ENCODE data around the gene CHMP1A.
"Not testable (repeated sequence)": the region's sequence is repeated elsewhere in the genome, so short reads cannot be mapped to it uniquely, and the experiment has no call there.

Gene CHMP1A

DNA sequence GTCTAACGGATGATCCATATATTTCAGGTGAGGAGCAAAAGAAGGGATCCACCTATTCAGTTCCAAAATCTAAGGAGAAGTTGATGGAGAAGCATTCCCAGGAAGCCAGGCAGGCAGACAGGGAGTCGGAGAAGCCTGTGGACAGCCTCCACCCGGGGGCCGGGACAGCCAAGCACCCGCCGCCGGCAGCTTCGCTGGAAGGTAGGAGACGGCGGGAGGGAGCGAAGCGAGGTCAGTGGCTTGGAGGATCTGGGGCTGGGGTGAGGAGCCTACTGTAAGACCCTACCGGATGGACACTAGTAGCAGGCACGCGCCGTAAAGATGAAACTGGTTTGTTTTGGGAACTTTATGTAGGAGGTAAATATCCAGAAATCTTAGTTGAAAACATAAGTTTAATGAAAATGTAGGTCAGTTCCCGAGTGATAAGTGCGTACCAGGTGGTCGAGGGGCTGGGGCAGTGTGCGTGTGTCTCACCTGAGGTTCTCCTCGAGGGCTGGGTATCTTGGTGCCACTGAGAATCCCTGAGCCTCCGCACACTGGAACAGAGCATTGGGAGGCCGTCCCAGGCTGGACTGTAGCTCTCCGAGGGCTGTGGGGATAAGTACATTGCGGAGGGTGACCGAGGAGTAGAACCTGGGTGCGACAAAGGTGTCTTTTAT lies 842 bp upstream of the CHMP1A start:
- peak; percentile 50 for DNase-seq (ENCODE audit: low read depth)

DNA sequence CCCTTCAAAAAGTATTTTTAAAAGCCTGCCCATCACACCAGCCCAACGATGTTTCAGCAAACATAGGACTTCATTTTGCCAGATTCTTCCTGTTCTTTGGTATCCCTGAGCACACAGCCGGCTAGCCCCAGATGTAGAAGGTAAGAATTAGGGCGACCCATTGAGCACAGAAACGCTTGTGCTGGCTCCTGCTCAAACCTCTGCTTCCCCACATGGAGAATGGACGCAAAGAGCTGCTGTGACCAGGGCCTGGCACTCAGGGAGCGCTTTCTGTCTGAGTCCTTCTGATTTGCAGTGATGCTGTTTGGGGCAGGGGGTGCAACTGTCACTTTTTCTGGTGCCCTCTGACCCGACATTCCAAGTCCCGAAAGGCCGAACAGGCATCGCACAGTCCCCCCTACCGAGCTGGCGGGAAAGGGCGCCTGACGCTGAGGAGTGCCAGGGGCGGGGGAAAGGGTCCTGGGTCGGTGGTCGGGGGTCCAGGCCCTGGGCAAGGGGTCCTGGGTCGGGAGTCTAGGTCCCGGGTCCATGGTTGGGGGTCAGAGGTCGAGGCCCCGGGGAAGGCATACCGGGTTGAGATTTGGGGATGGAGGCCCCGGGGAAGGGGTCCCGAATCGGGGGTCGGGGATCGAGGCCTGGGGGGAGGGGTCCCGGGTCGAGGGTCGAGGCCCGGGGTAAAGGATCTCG lies 930 bp downstream of the CHMP1A start:
- no peak for DNase-seq (ENCODE audit: low read depth)

DNA sequence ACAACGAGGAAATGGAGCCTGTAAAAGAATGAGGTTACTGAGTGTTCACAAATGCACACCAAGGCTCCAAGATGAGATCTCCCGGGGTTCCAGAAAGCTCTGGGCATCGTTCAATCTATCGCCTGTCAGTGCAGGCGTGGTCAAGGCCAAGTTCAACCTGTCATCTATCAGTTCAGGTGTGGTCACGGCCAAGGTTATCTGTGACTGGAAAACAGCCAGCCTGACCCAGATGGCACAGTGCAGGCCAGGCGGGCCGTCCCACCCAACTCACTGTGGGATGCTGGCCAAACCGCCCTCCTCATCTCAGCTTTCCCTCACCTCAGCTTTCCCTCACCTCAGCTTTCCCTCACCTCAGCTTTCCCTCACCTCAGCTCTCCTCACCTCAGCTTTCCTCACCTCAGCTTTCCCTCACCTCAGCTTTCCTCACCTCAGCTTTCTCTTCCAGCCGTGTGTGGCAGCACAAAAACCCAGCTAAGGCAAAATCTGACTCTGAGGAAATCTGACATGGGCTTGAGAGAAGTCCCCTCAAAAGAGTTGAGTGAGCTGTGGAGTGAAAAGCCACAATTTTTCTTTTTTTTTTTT lies 2.4 kb downstream of the CHMP1A start:
- DNase-seq (ENCODE audit: low read depth): no peak

DNA sequence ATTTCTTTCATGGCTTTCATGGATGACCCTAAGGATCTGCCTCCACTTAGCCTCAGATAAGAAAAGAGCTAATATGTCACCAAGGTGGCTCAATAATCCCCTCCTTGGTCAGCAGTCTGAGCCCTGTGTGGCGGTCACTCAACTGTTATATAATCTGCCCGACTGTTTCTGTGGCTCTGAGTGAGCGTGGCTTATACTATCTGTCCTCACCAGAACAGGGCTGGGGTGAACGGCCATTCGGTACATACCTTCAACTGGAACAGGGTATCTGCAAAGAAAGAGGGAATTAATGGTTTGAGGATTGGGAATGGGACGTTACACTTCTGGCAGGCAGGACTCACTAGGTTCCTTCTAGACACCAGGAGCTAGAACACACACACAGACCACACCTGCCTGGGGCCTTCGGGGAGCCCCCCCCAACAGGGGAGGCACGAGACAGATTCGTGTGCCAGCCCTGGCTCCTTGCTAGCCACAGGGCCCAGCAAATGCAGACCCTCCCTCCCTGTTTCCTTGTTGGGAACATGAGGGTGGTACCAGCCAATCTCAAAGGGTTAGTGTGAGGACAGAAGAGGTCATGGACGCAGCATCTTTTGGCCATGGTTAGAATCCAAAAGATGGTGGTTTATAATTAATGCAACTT lies 3.7 kb downstream of the CHMP1A start:
- DNase-seq (ENCODE audit: low read depth): no peak

DNA sequence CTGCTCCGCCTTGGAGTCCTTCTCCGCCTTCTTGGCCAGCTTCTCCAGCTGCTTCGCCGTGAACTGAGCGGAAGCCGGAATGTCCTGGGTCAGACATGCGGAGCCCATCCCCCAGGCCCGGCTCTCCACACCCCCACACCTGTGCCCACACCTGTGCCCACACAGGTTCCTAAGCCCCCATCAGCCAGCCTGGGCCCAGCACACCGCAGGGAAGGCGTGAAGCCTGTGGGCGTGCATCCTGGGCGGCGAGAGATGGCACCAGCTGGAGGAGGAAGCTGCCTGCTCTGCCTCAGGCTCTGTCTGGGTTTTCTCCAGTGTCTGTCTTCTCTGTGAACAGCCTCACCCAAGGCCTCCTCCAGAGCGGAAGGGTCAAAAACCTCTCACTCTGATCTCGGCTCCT lies 5.9 kb downstream of the CHMP1A start:
- DNase-seq (ENCODE audit: low read depth): no peak

DNA sequence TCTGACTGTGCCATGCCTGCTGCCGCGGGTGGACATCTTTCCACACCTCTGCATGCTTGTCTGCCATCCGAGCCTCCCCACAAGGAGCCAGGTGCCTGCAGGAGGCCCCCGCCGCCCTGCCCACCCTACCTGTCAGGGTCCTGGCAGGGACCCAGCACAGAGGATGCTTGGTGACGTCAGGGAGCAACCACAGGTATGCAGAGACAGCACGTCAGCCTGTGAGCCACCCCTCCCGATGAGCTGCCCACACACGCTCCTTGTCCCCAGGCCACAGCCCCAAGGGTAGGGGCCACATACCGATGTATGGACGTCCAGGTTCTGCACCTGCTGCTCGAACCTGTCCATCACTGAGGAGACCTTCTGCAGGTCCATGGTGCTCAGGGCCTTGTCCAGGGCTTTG lies 10.6 kb downstream of the CHMP1A start:
- DNase-seq (ENCODE audit: low read depth): no peak

DNA sequence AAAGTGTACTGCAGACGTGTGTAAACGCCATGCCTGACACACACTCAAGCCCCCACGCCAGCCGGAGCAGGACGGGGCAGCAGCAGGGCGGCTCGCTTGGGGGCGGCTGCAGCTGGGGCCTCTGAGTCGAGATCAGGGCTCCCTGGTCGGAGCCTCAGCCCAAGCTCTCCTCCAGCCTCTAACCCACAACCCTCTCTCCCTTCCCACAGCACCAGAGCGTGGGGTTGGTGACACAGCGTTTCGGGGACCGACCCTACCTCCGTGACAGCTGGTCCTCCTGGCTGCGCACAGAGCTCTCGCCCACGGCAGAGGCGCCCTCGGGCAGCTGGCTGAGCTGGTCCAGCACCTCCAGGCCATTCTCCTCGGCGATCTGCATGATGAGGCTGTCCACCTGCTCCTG lies 11.2 kb downstream of the CHMP1A start:
- DNase-seq (ENCODE audit: low read depth): no peak

DNA sequence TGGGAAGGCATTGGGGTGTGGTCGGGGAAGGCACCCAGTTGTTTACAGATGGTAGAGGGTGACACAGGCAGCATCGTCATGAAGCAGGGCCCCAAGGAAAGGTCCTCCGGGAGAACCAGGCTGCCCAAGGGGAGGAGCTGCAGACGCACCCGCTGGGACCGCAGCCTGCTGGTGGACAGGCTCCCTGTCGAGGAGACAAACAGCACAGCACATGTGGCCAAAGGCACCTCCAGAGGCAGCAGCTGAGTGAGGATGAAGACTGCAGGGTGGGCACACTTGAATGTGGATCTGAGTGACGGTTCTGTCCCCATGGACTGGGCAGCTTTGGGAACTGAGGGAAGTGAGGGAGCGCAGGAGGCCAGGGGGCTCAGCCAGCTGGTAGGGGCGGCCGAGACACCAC lies 12.4 kb downstream of the CHMP1A start:
- DNase-seq (ENCODE audit: low read depth): no peak

DNA sequence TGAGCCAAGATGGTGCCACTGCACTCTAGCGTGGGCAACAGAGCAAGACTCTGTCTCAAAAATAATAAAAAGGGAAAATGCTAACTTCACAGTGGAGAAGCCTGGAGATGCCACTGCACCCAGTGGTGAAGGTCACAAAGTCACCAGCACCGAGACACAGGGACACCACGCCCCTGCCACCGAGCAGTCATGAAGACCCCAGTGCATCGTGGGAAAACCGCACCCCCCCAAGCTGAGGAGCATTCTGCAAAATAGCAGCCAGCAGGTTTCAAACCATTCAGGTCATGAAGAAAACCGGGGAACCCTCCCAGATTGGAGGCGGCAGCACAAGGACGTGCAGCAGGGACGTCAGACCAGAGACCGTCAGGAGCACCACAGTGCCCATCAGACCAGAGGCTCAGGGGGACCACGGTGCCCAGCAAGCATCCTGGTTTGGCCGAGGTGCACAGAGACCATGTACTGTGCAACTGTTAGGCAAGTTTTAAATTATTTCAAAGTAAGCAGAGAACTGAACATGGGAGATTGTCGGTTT lies 13.7 kb downstream of the CHMP1A start:
- no peak for DNase-seq (ENCODE audit: low read depth)

DNA sequence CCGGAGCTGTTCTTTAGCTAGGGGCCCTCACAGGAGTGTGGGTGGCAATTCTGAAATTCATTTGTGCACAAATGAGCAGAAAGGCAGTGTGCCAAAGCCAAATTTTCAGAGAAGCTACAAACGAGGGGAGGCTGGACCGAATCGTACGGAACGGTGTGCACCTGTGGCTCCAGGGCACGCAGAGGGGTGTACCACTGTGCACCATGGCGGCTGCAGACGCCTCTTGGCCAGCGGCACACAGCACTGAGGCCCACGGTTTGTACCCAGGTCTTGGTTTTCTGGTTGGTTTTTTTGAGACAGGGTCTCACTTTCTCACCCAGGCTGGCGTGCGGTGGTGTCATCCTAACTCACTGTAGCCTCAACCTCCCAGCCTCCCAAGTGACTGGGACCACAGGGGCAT lies 14.9 kb downstream of the CHMP1A start:
- no peak for DNase-seq (ENCODE audit: low read depth)

DNA sequence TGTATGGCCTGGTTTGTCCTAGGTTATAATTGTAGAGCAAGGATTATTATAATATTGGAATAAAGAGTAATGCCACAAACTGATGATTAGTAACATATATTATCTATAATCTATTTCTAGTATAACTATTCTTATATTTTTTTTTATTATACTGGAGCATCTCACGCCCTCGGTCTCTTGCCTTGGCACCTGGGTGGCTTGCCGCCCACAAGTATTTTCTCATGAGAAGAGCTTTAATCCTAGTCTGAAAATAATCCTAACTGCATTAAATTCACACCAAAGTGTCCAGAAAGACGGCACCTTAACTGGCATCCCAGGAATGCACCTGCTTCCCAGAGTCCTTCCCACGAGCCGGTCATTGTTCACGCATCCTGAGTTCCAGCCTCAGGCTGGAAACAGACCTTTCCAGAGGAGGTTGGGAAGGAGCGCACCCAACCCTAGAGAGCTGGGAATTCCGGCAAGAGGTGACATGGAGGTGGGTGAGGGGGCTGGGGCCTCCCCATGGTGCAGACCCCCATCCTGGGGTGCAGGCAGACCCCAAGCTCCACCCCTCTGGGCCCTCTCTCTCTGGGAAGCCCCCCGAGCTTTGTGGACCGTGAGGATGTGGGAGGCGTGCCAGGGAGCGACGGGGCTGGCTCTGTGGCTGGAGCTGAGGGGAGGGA lies 15.9 kb downstream of the CHMP1A start:
- no peak for DNase-seq (ENCODE audit: low read depth)

DNA sequence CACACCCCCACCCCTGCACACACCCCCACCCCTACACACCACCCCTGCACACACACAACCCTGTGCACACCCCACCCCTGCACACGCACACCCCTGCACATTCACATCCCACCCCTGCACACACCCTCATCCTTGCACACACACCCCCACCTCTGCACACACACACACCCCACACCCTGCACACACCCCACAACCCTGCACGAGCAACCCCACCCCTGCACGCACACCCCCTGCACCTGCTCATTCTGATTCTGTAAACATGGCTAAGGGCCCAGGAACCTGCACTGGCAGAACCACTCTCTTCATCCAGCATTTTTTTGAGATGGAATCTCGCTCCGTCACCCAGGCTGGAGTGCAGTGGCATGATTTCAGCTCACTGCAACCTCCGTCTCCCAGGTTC lies 18.1 kb downstream of the CHMP1A start:
- DNase-seq (ENCODE audit: low read depth): no peak

DNA sequence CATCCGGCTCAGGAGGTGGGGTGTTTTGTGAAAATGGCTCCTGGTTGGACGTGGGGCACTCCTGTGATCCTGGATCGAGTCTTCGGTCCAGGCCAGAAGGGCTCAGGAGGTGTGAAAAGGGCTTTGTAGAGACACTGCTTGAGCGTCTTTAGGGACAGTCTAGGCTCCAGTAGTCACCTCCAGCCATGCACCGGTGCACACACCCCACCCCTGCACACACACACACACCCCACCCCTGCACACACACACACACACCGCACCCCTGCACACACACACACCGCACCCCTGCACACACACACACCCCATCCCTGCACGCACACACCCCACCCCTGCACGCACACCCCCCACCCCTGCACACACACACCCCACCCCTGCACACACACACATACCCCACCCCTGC lies 19.1 kb downstream of the CHMP1A start:
- no peak for DNase-seq (ENCODE audit: low read depth)

DNA sequence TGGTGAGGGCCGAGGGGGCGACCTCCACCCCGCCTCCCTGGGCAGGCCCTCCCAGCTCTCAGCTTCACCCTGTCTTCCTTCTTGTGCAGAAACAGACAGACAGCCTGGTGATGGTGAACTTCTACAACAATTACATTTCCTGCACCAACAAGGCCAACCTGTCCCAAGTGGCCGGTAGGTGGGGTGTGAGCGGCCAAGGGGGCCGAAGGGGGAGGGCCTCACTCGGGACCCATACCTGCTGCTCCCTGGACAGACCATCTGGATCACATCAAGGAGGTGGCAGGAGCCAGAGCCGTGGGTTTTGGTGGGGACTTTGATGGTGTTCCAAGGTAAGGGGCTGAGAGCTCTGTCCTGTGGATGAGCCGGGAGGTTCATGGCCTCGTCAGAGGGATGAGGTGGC lies 20.1 kb downstream of the CHMP1A start:
- DNase-seq (ENCODE audit: low read depth): no peak

DNA sequence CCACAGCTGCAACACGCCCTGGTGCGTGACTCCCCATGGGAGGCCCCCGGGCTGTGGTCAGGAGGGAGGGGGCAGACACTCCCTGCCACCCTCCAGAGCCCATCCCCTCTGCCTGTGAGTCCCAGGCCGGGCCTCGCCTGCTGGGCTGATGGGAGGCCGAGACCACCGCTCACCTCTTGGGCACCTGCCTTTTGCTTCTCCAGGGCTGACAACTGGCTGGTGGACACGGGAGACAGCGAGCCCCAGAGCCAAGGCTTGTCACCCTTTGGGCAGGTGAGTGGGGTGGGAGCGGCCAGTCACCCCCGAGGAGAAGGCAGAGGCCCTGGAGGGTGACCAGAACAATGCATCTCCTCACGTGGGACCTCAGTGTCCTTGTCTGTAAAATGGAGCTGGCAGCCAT lies 20.8 kb downstream of the CHMP1A start:
- DNase-seq (ENCODE audit: low read depth): no peak

DNA sequence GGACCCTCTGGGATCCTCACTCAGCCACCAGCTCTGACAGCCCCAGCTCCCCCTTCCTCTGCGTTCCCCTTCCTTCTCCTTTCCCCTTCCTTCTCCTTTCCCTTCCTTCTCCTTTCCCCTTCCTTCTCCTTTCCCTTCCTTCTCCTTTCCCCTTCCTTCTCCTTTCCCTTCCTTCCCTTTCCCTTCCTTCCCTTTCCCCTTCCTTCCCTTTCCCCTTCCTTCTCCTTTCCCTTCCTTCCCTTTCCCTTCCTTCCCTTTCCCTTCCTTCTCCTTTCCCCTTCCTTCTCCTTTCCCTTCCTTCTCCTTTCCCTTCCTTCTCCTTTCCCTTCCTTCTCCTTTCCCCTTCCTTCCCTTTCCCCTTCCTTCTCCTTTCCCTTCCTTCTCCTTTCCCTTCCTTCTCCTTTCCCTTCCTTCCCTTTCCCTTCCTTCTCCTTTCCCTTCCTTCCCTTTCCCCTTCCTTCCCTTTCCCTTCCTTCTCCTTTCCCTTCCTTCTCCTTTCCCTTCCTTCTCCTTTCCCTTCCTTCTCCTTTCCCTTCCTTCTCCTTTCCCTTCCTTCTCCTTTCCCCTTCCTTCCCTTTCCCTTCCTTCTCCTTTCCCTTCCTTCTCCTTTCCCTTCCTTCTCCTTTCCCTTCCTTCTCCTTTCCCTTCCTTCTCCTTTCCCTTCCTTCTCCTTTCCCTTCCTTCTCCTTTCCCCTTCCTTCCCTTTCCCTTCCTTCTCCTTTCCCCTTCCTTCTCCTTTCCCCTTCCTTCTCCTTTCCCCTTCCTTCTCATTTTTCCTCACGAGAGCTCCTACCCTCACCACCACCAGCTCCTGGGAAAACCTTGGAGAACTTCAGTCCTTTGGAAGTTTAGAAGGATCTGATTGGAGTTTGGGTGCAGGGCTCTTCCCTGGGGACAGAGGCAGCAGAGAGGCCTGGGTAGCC lies 22.8 kb downstream of the CHMP1A start:
- DNase-seq (ENCODE audit: low read depth): not testable (repeated sequence)

DNA sequence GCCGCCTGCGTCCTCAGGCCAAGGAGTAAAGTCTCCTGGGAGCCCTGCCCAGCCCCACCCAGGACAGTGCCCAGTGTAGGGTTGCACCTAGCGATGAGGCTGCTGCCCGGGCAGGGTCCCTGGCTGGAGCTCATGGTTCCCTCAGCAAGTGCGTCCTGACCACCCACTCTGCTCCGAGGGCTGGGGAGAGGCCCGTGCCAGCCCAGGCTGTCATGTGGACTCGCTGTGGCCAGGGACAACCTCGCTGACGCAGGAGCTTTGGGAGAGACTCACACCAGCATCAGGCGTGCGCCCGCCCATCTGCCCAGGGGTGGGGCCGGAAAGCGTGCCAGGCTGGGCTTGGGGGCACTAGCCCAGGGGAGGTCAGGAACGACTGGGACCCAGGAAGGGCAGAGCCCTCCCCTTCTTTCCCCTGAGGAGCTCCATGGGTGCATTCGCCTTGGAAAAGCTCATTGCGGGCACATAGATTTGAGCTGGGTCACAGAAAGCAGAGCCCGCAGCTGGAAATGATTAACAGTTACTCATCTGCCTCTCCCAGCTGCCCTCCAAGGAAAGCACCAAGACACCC lies 24.4 kb downstream of the CHMP1A start:
- DNase-seq (ENCODE audit: low read depth): peak; percentile 96

DNA sequence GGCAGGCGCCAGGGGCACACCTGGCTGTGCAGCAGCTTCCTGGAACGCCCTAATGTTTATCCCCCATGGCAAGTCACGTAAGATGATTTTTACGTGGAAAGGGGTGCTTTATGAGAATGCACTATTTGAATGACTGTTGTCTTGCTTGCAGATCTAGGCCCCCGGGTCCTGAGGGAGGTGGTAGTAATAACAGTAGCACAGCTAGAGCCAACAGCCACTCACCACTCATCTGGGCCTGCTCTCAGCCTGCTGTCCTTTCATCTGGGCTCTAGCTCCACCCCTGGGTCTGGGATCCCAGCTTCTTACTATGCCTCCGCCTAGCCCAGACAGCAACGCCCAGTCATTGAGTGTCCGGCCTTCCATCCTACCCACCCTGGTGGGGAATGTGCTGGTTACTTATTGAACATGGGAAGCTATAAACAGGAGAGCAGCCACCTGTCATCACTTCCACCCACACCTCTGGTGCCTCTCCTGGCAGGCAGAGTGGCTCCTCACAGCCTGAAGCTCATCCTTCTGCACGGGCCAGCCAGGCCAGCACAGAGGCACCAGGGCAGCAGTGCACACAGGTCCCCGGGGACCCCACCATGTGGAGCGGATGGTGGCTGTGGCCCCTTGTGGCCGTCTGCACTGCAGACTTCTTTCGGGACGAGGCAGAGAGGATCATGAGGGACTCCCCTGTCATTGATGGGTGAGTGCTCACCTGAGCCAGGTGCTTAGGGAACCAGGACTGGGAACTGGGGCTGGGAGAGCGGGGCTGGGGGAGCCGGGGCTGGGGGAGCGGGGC lies 27.5 kb downstream of the CHMP1A start:
- DNase-seq (ENCODE audit: low read depth): no peak

DNA sequence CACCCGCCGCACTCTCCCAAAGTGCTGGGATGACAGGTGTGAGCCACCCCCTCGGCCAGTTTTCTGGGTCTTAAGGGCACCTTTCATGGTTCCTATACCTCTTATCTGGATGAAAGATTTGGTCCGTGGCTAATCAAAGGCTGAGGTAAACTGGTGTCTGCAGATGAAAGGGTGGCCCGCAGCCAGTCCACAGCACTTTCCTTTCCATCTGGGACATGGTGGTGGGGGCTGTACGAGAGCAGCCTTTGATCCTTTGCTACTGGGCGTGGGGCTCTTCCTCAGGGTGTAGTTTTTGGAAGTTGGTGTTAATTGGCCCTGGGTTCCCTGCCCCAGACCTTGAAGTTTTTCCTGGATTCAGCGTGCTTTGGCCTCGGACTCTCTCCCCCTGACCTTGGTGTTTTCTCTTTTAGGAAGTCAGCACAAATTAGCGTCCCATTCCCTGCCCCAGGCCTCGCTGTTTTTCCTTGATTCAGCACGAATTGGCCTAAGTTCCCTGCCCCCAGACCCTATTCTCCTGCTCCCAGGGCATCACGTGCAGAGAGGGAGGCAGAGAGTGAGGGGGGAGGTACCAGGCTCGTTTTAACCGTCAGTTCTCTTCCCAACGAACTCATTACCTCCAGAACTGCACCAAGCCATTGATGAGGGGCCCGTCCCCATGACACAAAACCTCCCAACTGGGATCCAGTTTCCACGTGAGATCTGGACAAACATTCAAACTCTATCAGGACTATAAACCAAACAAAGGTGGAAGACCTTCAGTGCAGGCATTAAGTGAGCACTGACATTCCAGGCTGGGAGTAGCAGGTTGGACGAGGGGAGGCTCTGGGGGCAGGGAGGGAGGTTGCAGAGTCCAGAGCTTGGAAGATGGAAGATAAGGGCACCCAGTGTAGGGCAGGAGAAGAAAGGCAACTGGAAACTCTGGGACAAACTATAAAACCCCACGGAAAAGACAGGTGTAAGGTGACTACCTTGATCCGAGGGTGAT lies 32.4 kb downstream of the CHMP1A start:
- DNase-seq (ENCODE audit: low read depth): no peak

All from ELR (cell line).